HEK293 (cell line): ENCODE results near the gene MYOM1.

Experiments
- ATF2 ChIP-seq: fragments of 450-650 bp; formaldehyde crosslinking; IDR thresholded peaks from 2 replicates; pipeline ENCODE4 v1.5.1; 2016; ENCODE audit warnings: missing biosample characterization, missing genetic modification characterization, low read depth
- CTCF ChIP-seq: fragments of 450-650 bp; formaldehyde crosslinking; IDR thresholded peaks from 2 replicates; pipeline ENCODE4 v1.5.1; 2016; ENCODE audit warnings: missing biosample characterization, missing genetic modification characterization
- MZF1 ChIP-seq: fragments of 450-650 bp; formaldehyde crosslinking; IDR thresholded peaks from 2 replicates; pipeline ENCODE4 v1.5.1; 2017; ENCODE audit warnings: missing biosample characterization, missing genetic modification characterization, borderline replicate concordance
- PBX3 ChIP-seq: sonication (generic); formaldehyde crosslinking; IDR thresholded peaks from 2 replicates; pipeline ENCODE4 v1.8.1; 2022; ENCODE audit warnings: mild to moderate bottlenecking, moderate library complexity, missing genetic modification reagents
- YY1 ChIP-seq: fragments of 450-650 bp; formaldehyde crosslinking; IDR thresholded peaks from 2 replicates; pipeline ENCODE4 v1.5.1; 2018; ENCODE audit warnings: missing biosample characterization, missing genetic modification characterization
- ZNF114 ChIP-seq: fragments of 450-650 bp; formaldehyde crosslinking; IDR thresholded peaks from 2 replicates; pipeline ENCODE4 v1.5.0; 2017; ENCODE audit warnings: missing biosample characterization, missing genetic modification characterization
- ZNF175 ChIP-seq: fragments of 450-650 bp; formaldehyde crosslinking; IDR thresholded peaks from 2 replicates; pipeline ENCODE4 v1.5.1; 2016; ENCODE audit warnings: missing biosample characterization, missing genetic modification characterization
- ZNF660 ChIP-seq: fragments of 450-650 bp; IDR thresholded peaks from 2 replicates; pipeline ENCODE4 v1.5.1; 2018; ENCODE audit warnings: missing biosample characterization, mild to moderate bottlenecking, missing genetic modification characterization
- ZNF76 ChIP-seq: fragments of 450-650 bp; formaldehyde crosslinking; IDR thresholded peaks from 2 replicates; pipeline ENCODE4; 2016; ENCODE audit warnings: low read depth, missing biosample characterization, missing genetic modification characterization, borderline replicate concordance

GRCh38 chr18:3032721-3033120 is 187.0 kb downstream of the MYOM1 start:
- TF ChIP-seq CTCF (tag by site-specific recombination) (no peak), PBX3 (CRISPR knock-in tag) (no peak), ATF2 (no peak), ZNF660 (tag by site-specific recombination) (no peak), MZF1 (tag by site-specific recombination) (no peak), YY1 (tag by site-specific recombination) (no peak), ZNF76 (tag by site-specific recombination) (no peak), ZNF114 (no peak), ZNF175 (no peak)
